Neural progenitor cell (in vitro differentiated cells): Measurements from ENCODE around the gene TKT.

Source experiments
- CTCF ChIP-seq: fragments of 200-600 bp; sonication (generic); IDR thresholded peaks from 2 replicates; pipeline ENCODE4 v1.5.1; 2017; ENCODE audit warnings: antibody characterized with exemption, mild to moderate bottlenecking
- EZH2 ChIP-seq: fragments of 200-600 bp; sonication (generic); IDR thresholded peaks from 2 replicates; pipeline ENCODE4 v1.6.1; 2017; ENCODE audit warnings: antibody characterized with exemption, mild to moderate bottlenecking, moderate library complexity
- EZH2phosphoT487 ChIP-seq: fragments of 200-600 bp; sonication (generic); IDR thresholded peaks from 2 replicates; pipeline ENCODE4 v1.6.1; 2017; ENCODE audit warnings: antibody characterized with exemption

- TF ChIP-seq CTCF (no peak), EZH2phosphoT487 (no peak), EZH2 (no peak)
Measured at GRCh38 chr3:53230789-53231188, 25.0 kb downstream of the TKT start.
